Measurements from ENCODE around the gene NT5DC4. TPM values are rescaled to one million over a fixed set of nuclear protein-coding genes. Genes with fewer than 3 reads are reported as not detected.

The NT5DC4 gene
- total RNA-seq, 2 donors from 2014 or later, result not detected

DNA sequence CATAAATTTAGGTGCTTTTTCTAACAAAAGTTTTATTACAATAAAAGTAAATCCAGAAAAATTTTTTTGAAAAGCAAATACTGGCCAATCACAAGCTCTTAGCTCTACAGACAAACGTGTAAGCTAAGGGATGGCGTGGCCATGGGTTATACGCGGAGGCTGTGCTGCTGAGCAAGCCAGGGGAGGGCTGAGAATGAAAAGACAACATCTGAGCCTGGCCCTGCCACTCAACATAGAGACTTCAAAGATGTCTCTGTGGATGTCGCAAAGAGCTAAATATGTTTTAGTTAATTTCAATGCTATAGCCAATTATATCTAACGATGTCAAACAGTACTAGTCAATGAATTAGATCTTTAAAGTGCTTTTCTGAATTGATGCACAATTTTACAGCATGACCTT, 33.3 kb upstream of the NT5DC4 start:
- no peaks in the 10 kb centered on the region for H3K27me3 ChIP-seq
- no peak overlapping the region for H3K27ac ChIP-seq
- DNase-seq, result no peak
- H3K9me3 ChIP-seq, result no peaks in the 10 kb centered on the region
- TF ChIP-seq, protein P1, sequence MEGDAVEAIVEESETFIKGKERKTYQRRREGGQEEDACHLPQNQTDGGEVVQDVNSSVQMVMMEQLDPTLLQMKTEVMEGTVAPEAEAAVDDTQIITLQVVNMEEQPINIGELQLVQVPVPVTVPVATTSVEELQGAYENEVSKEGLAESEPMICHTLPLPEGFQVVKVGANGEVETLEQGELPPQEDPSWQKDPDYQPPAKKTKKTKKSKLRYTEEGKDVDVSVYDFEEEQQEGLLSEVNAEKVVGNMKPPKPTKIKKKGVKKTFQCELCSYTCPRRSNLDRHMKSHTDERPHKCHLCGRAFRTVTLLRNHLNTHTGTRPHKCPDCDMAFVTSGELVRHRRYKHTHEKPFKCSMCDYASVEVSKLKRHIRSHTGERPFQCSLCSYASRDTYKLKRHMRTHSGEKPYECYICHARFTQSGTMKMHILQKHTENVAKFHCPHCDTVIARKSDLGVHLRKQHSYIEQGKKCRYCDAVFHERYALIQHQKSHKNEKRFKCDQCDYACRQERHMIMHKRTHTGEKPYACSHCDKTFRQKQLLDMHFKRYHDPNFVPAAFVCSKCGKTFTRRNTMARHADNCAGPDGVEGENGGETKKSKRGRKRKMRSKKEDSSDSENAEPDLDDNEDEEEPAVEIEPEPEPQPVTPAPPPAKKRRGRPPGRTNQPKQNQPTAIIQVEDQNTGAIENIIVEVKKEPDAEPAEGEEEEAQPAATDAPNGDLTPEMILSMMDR (IDR thresholded peaks at IDR 0.05), result no peak
- no peaks in the 10 kb centered on the region for H3K36me3 ChIP-seq
- H3K4me3 ChIP-seq, result no peak overlapping the region
- peaks cover 5% of the 10 kb centered on the region for H3K4me1 ChIP-seq
- intact Hi-C loops (cut with DNase I), result no loop called here
- no peak overlapping the region for H3K9ac ChIP-seq (ENCODE audit: low read depth in 2 of 2, low read length in 2 of 2)

DNA sequence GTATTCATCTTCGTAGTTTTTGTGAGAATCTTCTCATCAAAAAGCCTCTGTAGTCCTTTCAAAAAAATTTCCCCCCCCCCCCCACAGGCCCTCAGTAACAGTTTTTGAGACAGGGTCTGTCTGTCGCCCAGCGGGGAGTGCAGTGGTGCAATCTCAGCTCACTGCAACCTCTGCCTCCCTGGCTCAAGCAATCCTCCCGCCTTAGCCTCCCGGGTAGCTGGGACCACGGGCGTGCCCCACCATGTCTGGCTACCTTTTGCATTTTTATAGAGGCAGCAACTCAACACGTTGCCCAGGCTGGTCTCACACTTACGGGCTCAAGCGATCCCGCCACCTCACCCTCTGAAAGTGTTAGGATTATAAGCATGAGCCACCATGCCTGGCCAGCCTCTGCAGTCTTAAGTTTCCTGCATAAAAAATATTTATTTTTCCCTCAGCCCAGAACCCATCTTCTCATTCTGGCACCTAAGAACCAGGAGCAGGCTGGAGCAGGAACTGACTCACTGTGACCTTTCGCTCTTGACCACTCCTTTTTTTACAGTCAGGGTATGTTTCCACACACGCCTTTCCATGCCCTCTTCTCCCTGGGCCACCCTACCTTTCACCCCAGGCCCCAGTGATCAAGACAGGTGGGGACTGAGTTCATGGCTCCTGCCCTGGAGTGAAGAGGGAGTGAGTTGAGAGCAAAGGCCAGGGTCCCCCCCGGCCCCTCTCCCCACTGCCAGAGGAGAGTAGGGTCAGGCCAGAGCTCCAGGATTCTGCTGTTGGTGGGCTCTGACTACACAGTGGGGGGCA, 32.5 kb upstream of the NT5DC4 start:
- no peaks in the 10 kb centered on the region for H3K9me3 ChIP-seq
- H3K27me3 ChIP-seq, result no peaks in the 10 kb centered on the region
- peak; percentile 44 for DNase-seq
- no peak overlapping the region for H3K4me3 ChIP-seq
- H3K36me3 ChIP-seq, result no peaks in the 10 kb centered on the region
- TF ChIP-seq, protein P1 (IDR thresholded peaks at IDR 0.05), result no peak
- intact Hi-C loops (cut with DNase I), result loop anchor here (2.0 kb wide), 1 partner anchor 61 kb away; no protein-coding TSS in a partner anchor
- no peak overlapping the region for H3K9ac ChIP-seq (ENCODE audit: low read depth in 2 of 2, low read length in 2 of 2)
- H3K4me1 ChIP-seq, result peaks cover 5% of the 10 kb centered on the region
- peak overlapping the region; percentile 40 for H3K27ac ChIP-seq

DNA sequence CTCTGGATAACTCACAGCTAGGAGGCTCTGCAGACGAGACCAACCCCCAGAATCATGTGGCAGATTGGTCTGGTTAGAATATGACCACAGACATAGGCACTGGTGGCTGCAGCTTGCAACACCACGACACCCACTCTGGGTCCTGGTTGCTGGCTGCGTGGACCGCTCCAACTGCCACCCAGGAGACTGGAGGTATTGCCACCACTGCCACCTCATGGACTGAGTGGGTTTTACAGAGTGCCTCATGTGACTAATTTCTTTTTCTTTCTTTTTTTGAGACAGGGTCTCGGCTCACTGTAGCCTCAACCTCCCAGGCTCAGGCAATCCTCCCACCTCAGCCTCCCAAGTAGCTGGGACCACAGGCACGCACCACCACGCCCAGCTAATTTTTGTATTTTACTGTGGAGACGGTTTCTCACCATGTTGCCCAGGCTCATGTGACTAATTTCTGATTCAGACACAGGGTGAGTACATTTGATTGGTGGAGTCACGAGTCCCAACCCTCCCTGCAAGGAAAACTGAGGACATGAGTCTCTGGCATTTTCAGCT, 29.9 kb upstream of the NT5DC4 start:
- no peak overlapping the region for H3K4me3 ChIP-seq

DNA sequence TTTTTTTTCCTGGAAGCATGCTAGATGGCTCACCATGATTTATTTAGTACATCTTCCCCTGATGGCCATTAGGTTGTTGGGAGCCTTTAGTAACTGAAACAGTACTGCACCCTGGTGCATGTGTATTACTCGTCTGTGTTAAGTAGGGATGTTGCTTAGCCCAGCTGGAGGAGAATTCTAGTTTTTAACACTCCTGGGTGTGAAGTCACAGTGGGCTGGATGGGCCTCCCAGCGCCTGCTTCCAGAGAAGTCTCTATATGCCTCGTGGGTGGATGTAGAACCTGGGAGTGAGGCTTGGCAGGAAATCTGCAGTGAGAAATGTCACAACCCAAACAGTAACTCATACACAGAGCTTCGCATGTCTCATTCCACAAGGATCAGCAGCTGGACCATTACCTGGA, 28.9 kb upstream of the NT5DC4 start:
- TF ChIP-seq, protein P1 (IDR thresholded peaks at IDR 0.05), result no peak
- no peaks in the 10 kb centered on the region for H3K27me3 ChIP-seq
- intact Hi-C loops (cut with DNase I), result no loop called here

More for the DNA sequence above, 29.9 kb upstream of the NT5DC4 start:
- Histone ChIP-seq H3K27me3 (no peaks in the 10 kb centered on the region), H3K27ac (no peak overlapping the region), H3K9me3 (no peaks in the 10 kb centered on the region), H3K36me3 (no peaks in the 10 kb centered on the region), H3K9ac (ENCODE audit: low read depth in 2 of 2, low read length in 2 of 2) (no peak overlapping the region), H3K4me1 (peaks cover 5% of the 10 kb centered on the region)
- intact Hi-C loops (cut with DNase I), result no loop called here
- DNase-seq, result peak; percentile 64
- TF ChIP-seq, protein P1 (IDR thresholded peaks at IDR 0.05), result peak; percentile 66

DNA sequence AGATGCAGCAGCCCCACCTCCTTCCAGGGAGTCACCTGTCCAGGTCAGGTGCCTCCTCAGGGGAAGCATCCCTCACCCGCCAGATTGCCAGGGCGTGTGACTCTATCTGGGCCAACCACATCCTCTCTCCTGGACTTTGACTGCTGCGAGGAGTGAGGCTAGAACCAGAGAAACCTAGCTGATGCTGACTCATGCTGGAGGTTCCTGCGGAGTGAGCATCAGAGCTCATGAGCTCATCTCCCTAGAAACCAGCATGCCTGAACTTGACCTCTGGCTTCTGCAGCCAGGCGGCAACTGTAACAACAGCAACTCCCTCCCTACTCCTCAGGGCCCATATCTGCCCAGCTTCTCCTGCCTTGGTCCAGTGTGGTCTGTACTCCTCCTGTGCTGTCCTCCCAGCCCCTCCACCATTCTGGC, 28.3 kb upstream of the NT5DC4 start:
- Histone ChIP-seq H3K9me3 (no peaks in the 10 kb centered on the region), H3K4me3 (no peak overlapping the region), H3K9ac (ENCODE audit: low read depth in 2 of 2, low read length in 2 of 2) (peak overlapping the region in 1 of 2 donors; percentile 23), H3K36me3 (no peaks in the 10 kb centered on the region), H3K4me1 (peaks cover 5% of the 10 kb centered on the region), H3K27me3 (no peaks in the 10 kb centered on the region), H3K27ac (no peak overlapping the region)
- DNase-seq, result peak; percentile 75
- TF ChIP-seq, protein P1 (IDR thresholded peaks at IDR 0.05), result no peak
- intact Hi-C loops (cut with DNase I), result no loop called here

More for the DNA sequence above, 28.9 kb upstream of the NT5DC4 start:
- H3K9me3 ChIP-seq, result no peaks in the 10 kb centered on the region
- no peak overlapping the region for H3K4me3 ChIP-seq
- no peak overlapping the region for H3K27ac ChIP-seq
- H3K4me1 ChIP-seq, result peaks cover 5% of the 10 kb centered on the region
- no peaks in the 10 kb centered on the region for H3K36me3 ChIP-seq
- DNase-seq, result no peak
- peak overlapping the region; percentile 23 to 24 for H3K9ac ChIP-seq (ENCODE audit: low read depth in 2 of 2, low read length in 2 of 2)

Data from colonic mucosa (tissue), 4 donors.